ENCODE data around the gene DOCK1.
"Not testable (repeated sequence)": the region's sequence is repeated elsewhere in the genome, so short reads cannot be mapped to it uniquely, and the experiment has no call there.

Gene DOCK1

DNA sequence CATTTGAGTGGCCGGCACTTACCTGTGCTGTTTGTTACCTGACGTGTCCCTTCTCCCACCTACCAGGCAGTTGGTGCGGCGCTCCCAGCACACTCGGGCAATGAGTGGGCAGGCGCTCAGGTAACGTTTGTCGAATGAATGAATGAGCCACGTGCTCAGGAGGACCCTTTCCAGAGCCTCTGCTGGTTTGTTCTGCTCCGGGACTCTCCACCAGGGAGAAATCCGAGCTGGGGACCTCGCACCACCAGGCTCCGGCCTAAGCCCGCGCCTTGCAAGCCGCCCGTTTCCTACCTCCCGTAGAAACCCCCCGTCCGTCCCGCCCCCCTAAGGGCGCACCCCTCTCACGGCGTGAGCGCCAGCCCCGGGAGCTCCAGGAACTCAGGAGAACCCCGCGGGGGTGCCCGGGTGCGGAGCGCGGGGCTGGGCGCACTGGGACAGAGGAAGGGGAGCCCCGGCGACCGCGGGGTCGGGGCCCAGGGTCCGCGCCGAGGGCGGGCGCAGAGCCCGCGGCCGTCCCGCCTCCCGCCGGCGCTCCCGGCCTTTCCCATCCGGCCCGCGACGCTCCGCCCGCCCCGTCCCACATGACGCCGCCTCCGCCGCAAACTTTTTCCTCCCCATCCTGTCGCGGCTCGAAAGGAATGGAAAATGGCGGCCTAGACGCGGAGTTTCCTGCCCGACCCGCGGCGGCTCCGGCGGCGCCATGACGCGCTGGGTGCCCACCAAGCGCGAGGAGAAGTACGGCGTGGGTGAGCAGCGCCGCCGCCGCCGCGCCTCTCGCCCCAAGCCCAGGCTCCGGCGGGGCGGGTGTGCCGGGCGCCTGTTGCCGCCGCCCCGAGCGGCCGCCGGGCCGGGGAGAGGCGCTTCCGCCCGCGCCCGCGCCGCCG, at the start of gene DOCK1:
TSS of gene DOCK1 (plus strand) at position 611 of the 884 bp plus-strand sequence. CDS start at position 701, 90 bp downstream.
- DNase-seq: no peak

DNA sequence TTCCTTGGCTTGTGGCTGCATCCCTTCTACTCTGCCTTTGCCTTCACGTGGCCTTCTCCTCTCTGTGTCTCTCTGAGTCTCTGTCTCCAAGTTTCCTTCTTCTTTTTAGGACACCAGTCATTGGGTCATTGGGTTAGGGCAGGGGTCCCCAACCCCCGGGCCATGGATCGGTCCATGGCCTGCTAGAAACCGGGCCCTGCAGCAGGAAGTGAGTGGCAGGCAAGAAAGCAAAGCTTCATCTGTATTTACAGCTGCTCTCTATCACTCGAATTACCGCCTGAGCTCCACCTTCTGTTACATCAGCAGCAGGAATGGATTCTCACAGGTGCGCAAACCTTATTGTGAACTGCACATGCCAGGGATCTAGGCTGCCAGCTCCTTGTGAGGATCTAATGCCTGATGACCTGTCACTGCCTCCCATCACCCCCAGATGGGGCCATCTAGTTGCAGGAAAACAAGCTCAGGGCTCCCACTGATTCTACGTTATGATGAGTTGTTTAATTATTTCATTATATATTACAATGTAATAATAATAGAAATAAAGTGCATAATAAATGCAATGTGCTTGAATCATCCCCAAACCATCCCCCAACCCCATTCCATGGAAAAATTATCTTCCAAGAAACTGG, 47.9 kb upstream of the DOCK1 start:
- no peak for DNase-seq

DNA sequence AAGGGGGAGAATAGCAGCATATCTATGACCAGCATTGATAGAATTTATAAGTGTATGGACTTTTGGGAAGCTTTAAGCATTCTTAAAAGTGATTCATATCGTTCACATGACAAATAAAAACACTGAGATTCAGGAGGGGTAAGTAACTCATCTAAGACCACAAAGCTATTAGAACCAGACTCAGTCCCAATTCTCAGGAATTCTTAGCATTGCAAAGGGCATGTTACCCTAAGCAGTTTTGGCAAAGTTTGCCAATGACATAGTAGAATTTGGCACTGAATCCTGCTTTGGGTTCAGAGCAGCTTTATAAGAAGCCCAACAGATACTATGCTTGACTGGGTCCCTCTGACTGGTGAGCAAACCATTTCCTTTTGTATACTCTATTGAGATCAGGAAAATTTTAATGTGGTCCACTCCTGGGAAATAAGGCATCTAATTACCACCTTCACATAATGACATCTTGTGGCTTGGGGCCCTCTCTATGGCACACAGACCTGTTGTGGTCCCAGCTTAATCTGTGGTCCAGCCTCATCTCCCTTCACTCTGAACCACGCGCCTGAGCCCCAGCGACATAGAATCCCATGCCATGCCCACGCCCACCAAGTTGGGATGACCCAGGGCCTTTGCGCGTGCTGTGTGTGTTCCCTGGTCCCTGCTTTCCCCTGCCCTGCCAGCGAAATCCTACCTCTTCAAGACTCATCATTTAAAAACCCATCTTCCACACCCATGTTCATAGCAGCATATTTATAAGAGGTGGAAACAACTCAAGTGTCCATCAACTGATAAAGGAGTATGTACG, 37.5 kb upstream of the DOCK1 start:
- no peak for DNase-seq

DNA sequence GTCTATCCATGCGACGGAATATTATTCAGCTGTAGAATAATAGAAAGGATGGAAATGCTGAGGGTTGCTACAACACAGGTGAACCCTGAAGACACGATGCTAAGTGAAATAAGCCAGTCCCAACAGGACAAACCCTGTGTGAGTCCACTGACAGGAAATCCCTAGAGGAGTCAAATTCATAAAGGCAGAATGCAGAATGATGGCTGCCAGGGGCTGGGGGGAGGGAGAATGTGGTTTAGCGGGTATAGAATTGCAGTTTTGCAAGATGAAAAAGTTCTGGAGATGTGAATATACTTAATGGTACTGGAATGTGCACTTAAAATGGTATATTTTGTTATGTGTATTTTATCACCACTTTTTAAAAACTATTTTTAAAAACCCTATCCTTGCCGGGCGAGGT, 36.9 kb upstream of the DOCK1 start:
- no peak for DNase-seq

DNA sequence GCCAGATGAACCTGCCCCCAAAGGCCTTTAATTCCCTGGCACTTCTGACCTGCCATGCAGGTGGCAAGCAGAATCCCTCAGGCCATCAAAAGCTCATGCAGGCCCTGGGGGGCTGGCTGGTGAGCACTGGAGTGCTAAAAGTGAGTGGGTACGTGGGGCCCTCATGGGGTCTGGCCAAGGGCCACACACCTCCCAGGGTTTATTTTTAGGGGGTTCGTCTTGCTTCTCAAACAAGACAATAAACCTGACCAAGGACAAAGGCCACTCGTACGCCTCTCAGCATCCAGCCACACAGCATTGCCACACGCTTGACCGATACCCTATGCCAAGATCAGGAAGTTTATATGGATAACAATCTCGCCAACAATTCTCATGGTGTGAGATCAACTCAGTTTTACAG, 33.1 kb upstream of the DOCK1 start:
- no peak for DNase-seq

DNA sequence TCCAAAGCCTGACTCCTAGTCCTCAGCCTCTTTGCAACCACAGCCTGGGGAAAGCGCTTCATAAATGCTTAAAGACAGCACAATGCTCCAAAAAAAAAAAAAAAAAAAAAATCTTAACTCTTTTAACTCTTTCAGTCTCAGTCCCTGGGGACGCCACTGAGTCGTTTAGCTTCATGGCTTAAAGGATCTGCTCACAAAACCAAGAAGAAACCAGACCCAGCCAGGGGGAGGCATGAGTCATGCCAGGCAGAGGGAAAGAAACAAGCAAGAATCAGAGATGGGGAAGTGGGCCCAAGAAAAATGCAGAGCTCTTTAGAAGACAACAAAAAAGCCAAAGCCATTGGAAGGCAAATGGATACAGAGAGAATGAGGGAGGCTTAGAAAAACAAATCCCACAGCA, 32.5 kb upstream of the DOCK1 start:
- DNase-seq: no peak

DNA sequence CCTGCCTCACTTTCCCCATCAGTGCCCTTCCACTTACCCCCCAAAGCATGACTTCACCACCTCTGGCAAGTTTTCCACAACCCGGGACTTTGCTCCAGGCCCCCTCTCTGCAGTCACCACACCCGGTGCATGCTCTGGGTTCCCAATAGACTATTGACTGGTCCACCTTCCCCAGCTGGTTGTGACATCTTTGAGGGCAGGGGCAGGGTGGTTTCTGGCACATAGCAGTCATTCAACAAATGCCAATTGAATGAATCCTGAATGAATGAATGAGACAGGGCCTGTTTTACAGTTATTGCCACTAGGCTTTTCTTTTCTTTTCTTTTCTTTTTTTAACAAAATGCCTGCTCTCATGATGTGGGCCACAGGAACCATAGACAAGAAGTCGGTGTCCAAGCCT, 28.8 kb upstream of the DOCK1 start:
- DNase-seq: no peak

DNA sequence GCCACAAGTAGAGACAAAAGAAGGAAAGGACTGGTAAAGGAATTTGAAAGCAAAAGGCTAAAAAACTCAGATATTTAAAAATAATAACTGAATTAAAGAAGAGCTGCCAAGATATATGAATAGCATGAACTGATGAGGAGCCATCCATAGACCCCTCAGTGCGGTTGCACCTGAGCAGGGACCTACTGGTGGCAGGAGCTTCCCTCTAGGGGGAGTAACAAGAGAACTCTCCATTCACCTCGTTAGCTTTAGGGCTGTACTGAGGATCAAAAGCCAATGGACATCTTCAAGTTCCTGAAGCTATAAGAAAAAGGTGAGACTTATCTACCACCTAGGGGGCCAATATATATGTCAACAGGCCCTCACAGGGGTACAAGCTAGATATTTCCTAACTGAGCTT, 27.8 kb upstream of the DOCK1 start:
- DNase-seq: no peak

DNA sequence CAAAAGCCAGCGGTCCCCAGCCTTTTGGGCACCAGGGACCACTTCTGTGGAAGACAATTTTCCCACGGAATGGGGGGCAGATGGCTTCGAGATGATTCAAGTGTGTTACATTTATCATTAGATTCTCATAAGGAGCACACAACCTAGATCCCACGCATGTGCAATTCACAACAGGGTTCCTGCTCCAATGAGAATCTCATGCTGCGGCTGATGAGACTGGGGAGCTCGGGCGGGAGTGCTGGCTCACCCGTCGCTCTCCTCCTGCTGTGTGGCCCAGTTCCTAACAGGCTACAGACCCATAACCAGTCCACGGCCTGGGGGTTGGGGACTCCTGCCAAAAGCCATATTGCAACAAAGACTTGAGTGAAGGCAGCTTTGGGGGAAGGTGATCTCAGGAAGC, 26.6 kb upstream of the DOCK1 start:
- DNase-seq: no peak

DNA sequence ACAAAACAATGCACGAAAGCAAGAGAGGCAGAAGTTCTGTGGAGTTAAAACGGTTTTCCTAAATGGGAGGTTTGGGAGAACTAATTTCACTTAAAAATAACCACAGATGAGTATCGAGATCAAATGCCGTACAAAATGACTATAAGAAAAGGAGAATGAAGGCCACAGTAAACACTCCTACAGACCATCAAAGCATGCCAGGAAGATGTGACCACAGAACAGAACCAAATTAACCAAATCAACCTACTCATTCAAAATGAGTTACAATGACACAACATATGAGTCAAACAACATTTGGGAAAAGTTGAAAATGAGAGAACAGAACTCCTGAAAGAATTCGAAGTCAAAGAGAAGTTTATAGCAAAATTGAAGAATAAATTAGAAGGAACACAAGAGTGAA, 24.3 kb upstream of the DOCK1 start:
- DNase-seq: no peak

DNA sequence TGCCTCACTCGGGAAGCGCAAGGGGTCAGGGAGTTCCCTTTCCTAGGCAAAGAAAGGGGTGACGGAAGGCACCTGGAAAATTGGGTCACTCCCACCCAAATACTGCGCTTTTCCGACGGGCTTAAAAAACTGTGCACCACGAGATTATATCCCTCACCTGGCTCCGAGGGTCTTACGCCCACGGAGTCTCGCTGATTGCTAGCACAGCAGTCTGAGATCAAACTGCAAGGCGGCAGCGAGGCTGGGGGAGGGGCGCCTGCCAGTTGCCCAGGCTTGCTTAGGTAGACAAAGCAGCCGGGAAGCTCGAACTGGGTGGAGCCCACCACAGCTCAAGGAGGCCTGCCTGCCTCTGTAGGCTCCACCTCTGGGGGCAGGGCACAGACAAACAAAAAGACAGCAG, 23.2 kb upstream of the DOCK1 start:
- DNase-seq: not testable (repeated sequence)

DNA sequence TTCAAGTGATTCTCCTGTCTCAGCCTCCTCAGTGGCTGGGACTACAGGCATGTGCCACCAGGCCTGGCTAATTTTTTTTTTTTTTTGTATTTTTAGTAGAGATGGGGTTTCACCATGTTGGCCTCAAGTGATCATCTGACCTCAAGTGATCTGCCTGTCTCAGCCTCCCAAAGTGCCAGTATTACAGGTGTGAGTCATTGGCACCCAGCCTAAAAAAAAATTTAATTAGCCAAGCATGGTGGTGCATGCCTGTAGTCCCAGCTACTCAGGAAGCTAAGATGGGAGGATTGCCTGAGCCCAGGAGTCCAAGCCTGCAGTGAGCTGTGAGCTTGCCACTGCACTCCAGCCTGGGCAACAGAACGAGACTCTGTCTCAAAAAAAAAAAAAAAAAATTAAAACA, 16.8 kb upstream of the DOCK1 start:
- DNase-seq: not testable (repeated sequence)

DNA sequence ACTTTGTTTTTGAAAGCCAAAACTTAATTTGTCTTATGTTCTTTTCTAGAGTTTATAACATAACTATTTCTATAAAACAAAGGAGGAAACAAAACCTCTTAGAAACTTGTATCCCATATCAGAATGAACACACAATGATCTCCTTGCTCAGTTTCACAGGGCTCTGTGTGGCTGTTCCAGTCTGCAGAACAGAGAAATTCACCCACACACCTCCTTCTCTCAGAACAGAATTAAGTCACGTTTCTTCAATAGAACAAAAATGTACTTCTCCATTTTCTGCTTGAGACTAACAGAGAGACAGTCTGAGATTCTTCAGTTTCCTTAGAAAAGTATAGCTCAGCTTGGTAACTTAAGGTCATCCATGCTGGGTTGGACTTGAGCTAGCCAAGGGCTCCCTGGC, 15.8 kb upstream of the DOCK1 start:
- no peak for DNase-seq

DNA sequence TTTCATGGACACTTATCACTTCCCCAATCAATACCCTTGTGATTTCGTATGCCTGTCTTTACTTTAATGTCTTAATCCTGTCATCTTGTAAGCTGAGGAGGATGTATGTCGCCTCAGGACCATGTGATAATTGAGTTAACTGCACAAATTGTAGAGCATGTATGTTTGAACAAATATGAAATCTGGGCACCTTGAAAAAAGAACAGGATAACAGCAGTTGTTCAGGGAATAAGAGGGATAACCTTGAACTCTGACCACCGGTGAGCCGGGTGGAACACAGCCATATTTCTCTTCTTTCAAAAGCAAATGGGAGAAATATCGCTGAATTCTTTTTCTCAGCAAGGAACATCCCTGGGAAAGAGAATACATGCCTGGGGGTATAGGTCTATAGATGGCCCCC, 14.4 kb upstream of the DOCK1 start:
- not testable (repeated sequence) for DNase-seq

DNA sequence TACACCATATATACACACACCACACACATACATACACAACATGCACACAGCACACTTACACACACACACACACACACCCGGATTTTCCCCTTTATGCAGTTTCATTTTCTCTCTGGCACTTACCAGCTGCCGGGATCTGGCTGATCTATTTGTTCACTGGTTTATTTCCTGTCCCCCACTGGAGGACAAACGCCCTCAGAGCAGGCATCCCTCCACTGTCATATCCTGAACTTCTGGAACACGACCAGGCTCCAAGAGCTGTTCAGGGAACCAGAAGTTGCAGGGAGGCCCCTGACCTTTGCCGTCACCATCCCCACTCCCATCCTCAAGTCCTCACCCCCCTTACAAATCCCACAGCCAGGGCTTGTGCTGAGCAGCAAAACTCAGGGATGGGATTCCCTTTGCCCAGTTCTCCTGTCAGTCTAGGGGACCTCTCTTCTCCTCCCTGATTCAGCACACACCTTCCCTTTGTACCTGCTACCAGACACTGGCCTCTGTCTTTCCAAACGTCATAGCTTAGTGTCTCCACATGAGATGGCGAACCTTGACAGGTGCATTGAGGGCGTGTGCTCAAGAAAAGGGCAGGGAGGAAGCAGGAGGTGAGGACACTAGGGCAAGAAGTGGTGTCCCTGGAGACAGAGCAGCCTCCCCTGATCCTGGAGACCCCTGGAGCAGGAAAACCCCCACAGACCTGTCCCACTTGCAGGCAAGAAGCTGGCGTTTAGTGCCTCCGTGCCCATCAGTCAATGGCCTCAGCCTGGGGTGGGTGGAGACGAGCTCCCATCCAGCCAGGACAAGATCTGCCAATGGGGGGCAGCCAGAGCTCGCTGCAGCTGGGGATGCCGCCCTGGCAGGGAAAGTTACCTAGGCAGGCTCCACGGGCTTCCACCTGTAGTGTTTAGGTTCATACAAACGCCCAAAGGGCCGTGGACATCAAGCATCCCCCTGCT, 12.7 kb upstream of the DOCK1 start:
- DNase-seq: no peak

DNA sequence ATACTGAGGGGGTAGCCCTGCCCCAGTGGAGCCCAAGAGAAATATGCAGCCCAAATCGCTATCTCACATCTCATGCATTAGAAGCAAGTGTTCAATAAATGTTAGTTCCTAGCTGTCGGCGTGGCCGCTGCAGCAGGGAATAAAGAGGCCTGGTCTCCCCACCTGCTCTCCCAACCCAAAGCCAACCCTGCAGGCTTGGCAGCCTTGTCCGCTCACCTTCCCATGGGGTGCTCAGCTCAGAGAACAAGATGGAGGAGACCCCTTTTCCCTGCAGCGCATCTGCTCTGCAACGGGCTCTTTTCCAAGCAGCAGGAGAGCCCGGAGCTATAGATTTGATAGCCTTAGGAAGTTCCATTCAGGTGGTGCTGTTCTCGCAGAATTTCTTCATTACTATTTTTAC, 12.0 kb upstream of the DOCK1 start:
- DNase-seq: no peak

DNA sequence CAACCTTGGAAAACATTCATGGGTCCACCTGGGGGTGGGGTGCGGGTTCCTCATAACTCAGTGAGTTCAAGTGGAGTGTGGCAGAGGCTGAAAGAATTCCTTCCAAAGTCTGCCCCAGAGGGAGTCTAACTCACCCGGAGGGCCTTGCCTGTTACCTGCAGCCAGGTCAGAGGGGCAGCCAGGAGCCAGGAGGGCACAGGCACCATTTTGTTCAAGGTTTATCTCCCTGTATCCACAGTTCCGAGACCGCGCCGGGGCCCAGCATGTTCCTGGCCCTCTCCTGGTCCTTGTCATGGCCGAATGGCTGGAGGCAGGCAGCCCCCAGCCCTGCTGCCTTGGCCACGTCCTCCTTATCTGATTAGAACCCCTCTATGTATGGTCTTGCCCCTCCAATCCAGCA, 11.4 kb upstream of the DOCK1 start:
- no peak for DNase-seq

DNA sequence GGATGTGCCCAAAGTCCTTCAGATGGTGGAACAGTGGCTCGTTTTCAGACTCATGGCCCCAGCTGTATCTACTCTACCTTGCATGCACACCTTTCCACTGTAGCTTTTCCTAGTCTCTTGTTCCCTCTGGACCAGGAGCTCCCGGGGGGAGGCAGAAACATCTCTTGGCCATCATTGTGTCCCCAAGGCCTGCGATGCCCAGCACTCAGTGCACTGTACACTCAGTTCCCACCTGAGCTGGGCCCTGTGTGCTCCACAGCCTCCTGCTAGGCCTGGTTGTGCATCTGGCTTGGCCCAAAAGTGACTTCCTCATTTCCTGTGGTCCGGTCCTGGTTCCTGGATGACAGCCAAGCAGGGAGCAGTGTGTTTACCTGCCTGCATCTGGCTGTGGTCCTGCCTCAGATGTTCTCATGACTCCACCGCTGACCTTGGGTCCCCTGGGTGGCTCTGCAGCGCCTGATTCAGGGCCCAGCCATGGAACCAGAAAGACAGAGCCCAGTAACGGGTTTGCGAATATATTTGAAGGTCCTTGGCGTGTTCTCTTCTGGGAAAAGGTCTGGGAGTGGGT, 9.9 kb upstream of the DOCK1 start:
- DNase-seq: no peak

DNA sequence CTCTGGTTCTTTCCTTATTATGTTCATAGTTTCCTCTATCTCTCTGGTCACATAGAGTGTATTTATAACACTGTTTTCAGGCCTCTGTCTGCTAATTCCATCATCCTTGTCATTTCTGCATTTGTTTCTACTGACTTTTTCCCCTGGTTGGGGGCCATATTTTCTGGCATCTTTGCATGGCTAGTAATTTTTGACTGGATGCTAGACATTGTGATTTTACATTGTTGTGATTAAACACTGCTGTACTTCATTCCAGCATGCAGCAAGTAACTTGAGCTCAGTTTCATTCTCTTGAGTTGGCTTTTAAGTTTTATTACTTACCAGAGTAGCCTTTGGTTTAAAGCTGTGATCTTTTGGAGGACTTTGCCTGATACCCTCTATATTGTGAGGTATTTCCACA, 6.8 kb upstream of the DOCK1 start:
- DNase-seq: no peak

DNA sequence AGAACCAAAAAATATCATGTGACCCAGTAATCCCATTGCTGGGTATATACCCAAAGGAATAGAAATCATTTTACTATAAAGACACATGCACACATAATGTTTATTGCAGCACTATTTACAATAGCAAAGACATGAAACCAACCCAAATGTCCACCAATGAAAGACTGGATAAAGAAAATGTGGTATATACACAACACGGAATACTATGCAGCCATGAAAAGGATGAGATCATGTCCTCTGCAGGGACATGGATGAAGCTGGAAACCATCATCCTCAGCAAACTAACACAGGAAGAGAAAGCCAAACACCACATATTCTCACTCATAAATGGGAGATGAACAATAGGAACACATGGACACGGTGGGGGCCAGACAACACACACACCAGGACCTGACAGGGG, 5.7 kb upstream of the DOCK1 start:
- DNase-seq: not testable (repeated sequence)

DNA sequence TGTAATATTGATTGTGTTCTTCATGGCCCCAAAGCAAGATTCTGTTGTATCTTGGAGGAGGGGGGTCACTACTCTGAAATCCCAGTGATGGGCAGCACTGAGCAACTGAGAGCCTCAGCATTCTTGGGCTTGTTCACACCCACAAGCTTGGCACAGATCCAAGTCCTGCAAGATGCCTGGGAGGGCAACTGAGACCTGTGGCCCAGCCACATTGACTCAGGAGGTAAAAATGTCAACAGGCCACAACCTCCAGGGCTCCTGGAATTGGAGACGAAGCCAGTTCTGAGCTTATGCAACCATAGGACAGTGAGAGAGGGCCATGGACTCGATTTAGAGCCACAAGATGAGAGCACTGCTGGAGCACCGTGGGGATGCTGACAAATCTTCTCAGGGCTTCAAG, 3.1 kb upstream of the DOCK1 start:
- no peak for DNase-seq
